Panc1 (cell line): Measurements from ENCODE around the gene SCFD1.

Experiments
- POLR2AphosphoS5 ChIP-seq: IDR thresholded peaks from 2 replicates; pipeline ENCODE4 v1.6.1; 2012; ENCODE audit warnings: mild to moderate bottlenecking, low read depth, low read length, moderate library complexity
- SIN3A ChIP-seq: IDR thresholded peaks from 2 replicates; pipeline ENCODE4 v1.6.1; 2012; ENCODE audit warnings: low read depth, mild to moderate bottlenecking, low read length, moderate library complexity, borderline replicate concordance; ENCODE audit not compliant: insufficient read depth
- TCF7L2 ChIP-seq: IDR thresholded peaks from 2 replicates; pipeline ENCODE4 v1.6.1; 2011; ENCODE audit warnings: mild to moderate bottlenecking, low read depth, low read length, inconsistent platforms
- TF ChIP-seq, protein P1 (sequence below): fragments of 450-650 bp; IDR thresholded peaks from 2 replicates; pipeline ENCODE4 v1.5.1; 2017; ENCODE audit warnings: mild to moderate bottlenecking
- TF ChIP-seq, protein P2 (sequence below), 2 experiments: IDR thresholded peaks; 2 replicates each; pipeline ENCODE4 v1.6.1; 2011 to 2012; ENCODE audit warnings: low read depth in 2 of 2, control low read depth in 1 of 2, low read length in 1 of 2, mild to moderate bottlenecking in 1 of 2, moderate library complexity in 1 of 2; ENCODE audit not compliant: insufficient read depth in 1 of 2

DNA sequence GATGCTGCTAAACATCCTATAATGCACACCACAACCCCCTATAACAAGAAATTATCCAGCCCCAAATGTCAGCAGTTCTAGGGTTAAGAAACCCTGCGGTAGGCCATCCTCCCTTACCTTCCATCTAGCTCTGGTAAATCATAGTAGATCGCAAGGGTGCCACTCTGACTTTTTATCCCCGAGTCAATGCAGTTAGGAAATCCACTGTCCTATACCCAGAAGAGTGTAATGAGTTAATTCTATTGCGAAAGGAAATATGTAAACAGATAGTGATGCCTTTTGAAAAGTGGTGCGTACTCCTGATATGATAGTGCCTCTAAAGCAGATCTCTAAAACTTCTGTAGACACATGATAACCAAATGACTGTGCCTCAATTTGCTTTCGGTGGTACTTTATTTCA, 29.8 kb downstream of the SCFD1 start:
- TF ChIP-seq, protein P1, sequence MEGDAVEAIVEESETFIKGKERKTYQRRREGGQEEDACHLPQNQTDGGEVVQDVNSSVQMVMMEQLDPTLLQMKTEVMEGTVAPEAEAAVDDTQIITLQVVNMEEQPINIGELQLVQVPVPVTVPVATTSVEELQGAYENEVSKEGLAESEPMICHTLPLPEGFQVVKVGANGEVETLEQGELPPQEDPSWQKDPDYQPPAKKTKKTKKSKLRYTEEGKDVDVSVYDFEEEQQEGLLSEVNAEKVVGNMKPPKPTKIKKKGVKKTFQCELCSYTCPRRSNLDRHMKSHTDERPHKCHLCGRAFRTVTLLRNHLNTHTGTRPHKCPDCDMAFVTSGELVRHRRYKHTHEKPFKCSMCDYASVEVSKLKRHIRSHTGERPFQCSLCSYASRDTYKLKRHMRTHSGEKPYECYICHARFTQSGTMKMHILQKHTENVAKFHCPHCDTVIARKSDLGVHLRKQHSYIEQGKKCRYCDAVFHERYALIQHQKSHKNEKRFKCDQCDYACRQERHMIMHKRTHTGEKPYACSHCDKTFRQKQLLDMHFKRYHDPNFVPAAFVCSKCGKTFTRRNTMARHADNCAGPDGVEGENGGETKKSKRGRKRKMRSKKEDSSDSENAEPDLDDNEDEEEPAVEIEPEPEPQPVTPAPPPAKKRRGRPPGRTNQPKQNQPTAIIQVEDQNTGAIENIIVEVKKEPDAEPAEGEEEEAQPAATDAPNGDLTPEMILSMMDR, result no peak
- TF ChIP-seq, protein P2, sequence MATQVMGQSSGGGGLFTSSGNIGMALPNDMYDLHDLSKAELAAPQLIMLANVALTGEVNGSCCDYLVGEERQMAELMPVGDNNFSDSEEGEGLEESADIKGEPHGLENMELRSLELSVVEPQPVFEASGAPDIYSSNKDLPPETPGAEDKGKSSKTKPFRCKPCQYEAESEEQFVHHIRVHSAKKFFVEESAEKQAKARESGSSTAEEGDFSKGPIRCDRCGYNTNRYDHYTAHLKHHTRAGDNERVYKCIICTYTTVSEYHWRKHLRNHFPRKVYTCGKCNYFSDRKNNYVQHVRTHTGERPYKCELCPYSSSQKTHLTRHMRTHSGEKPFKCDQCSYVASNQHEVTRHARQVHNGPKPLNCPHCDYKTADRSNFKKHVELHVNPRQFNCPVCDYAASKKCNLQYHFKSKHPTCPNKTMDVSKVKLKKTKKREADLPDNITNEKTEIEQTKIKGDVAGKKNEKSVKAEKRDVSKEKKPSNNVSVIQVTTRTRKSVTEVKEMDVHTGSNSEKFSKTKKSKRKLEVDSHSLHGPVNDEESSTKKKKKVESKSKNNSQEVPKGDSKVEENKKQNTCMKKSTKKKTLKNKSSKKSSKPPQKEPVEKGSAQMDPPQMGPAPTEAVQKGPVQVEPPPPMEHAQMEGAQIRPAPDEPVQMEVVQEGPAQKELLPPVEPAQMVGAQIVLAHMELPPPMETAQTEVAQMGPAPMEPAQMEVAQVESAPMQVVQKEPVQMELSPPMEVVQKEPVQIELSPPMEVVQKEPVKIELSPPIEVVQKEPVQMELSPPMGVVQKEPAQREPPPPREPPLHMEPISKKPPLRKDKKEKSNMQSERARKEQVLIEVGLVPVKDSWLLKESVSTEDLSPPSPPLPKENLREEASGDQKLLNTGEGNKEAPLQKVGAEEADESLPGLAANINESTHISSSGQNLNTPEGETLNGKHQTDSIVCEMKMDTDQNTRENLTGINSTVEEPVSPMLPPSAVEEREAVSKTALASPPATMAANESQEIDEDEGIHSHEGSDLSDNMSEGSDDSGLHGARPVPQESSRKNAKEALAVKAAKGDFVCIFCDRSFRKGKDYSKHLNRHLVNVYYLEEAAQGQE (IDR thresholded peaks at IDR 0.05; ENCODE audit: insufficient read depth in 1 of 2, low read depth in 2 of 2, low read length in 1 of 2), result no peak
- TF ChIP-seq POLR2AphosphoS5 (no peak), TCF7L2 (no peak), SIN3A (no peak)
